GM12801 (cell line): ENCODE measurements around the gene ITSN1.

ENCODE experiments used
- CTCF ChIP-seq: IDR thresholded peaks from one replicate; pipeline ENCODE4 v1.5.1; 2011; ENCODE audit warnings: control low read depth; ENCODE audit not compliant: insufficient read length; ENCODE audit errors: extremely low read depth

Gene ITSN1

GRCh38 chr21:33847588-33848248 is 205.4 kb downstream of the ITSN1 start:
- TF ChIP-seq CTCF, result no peak

- TF ChIP-seq CTCF, result no peak
Measured at GRCh38 chr21:33848249-33848953, 206.1 kb downstream of the ITSN1 start.

- TF ChIP-seq CTCF, result no peak
Measured at GRCh38 chr21:33849834-33850233, 207.5 kb downstream of the ITSN1 start.

- TF ChIP-seq CTCF, result no peak
Measured at GRCh38 chr21:33850401-33850800, 208.1 kb downstream of the ITSN1 start.

- TF ChIP-seq CTCF, result no peak
Measured at GRCh38 chr21:33850985-33851384, 208.7 kb downstream of the ITSN1 start.

- no peak for TF ChIP-seq CTCF
Measured at GRCh38 chr21:33852485-33852884, 210.2 kb downstream of the ITSN1 start.

GRCh38 chr21:33854604-33855003 is 212.3 kb downstream of the ITSN1 start:
- TF ChIP-seq CTCF, result no peak
